HEK293 (cell line): ENCODE results near the gene RRP9.
A peak's percentile ranks its signal among the peaks of the same experiment; 100 is the strongest.

Experiments
- KLF1 ChIP-seq: fragments of 450-650 bp; formaldehyde crosslinking; IDR thresholded peaks from 2 replicates; pipeline ENCODE4 v1.5.1; 2016; ENCODE audit warnings: missing biosample characterization, missing genetic modification characterization
- KLF8 ChIP-seq: fragments of 450-650 bp; formaldehyde crosslinking; IDR thresholded peaks from 2 replicates; pipeline ENCODE4 v1.5.1; 2016; ENCODE audit warnings: missing biosample characterization, missing genetic modification characterization
- OVOL3 ChIP-seq: fragments of 450-650 bp; formaldehyde crosslinking; IDR thresholded peaks from 2 replicates; pipeline ENCODE4 v1.5.1; 2016; ENCODE audit warnings: missing biosample characterization, missing genetic modification characterization
- REPIN1 ChIP-seq: fragments of 450-650 bp; formaldehyde crosslinking; IDR thresholded peaks from 2 replicates; pipeline ENCODE4 v1.5.1; 2017; ENCODE audit warnings: missing biosample characterization, missing genetic modification characterization, low read depth
- SCRT1 ChIP-seq: fragments of 450-650 bp; formaldehyde crosslinking; IDR thresholded peaks from 2 replicates; pipeline ENCODE4 v1.5.1; 2016; ENCODE audit warnings: missing biosample characterization, missing genetic modification characterization, borderline replicate concordance
- SP2 ChIP-seq: fragments of 450-650 bp; formaldehyde crosslinking; IDR thresholded peaks from 2 replicates; pipeline ENCODE4 v1.5.1; 2016; ENCODE audit warnings: missing biosample characterization, missing genetic modification characterization
- ZBTB8A ChIP-seq: fragments of 450-650 bp; formaldehyde crosslinking; IDR thresholded peaks from 2 replicates; pipeline ENCODE4 v1.5.1; 2016; ENCODE audit warnings: missing biosample characterization, missing genetic modification characterization
- ZNF146 ChIP-seq: fragments of 450-650 bp; formaldehyde crosslinking; IDR thresholded peaks from 2 replicates; pipeline ENCODE4 v1.5.1; 2016; ENCODE audit warnings: missing biosample characterization, missing genetic modification characterization
- ZNF24 ChIP-seq: fragments of 450-650 bp; formaldehyde crosslinking; IDR thresholded peaks from 2 replicates; pipeline ENCODE4 v1.5.1; 2016; ENCODE audit warnings: missing biosample characterization, missing genetic modification characterization
- ZNF266 ChIP-seq: fragments of 450-650 bp; formaldehyde crosslinking; IDR thresholded peaks from 2 replicates; pipeline ENCODE4 v1.5.1; 2016; ENCODE audit warnings: missing biosample characterization, missing genetic modification characterization, low read depth
- ZNF292 ChIP-seq: fragments of 450-650 bp; formaldehyde crosslinking; IDR thresholded peaks from 2 replicates; pipeline ENCODE4 v1.5.1; 2016; ENCODE audit warnings: low read depth, missing biosample characterization, missing genetic modification characterization, borderline replicate concordance
- ZNF416 ChIP-seq: fragments of 450-650 bp; formaldehyde crosslinking; IDR thresholded peaks from 2 replicates; pipeline ENCODE4 v1.5.1; 2016; ENCODE audit warnings: missing biosample characterization, missing genetic modification characterization
- ZNF48 ChIP-seq: fragments of 450-650 bp; formaldehyde crosslinking; IDR thresholded peaks from 2 replicates; pipeline ENCODE4 v1.5.1; 2016; ENCODE audit warnings: missing biosample characterization, missing genetic modification characterization
- ZNF529 ChIP-seq: fragments of 450-650 bp; formaldehyde crosslinking; IDR thresholded peaks from 2 replicates; pipeline ENCODE4 v1.5.1; 2017; ENCODE audit warnings: missing genetic modification characterization, missing biosample characterization; ENCODE audit not compliant: insufficient replicate concordance
- ZNF558 ChIP-seq: fragments of 450-650 bp; formaldehyde crosslinking; IDR thresholded peaks from 2 replicates; pipeline ENCODE4 v1.5.1; 2016; ENCODE audit warnings: missing biosample characterization, missing genetic modification characterization
- ZNF830 ChIP-seq: fragments of 450-650 bp; IDR thresholded peaks from 2 replicates; pipeline ENCODE4 v1.5.0; 2018; ENCODE audit warnings: missing biosample characterization, missing genetic modification characterization, low read depth, mild to moderate bottlenecking, moderate library complexity
- TF ChIP-seq, protein P1 (sequence below): fragments of 450-650 bp; formaldehyde crosslinking; IDR thresholded peaks from 2 replicates; pipeline ENCODE4 v1.5.1; 2016; ENCODE audit warnings: missing biosample characterization, missing genetic modification characterization, borderline replicate concordance
- TF ChIP-seq, protein P2 (sequence below): fragments of 450-650 bp; formaldehyde crosslinking; IDR thresholded peaks from 2 replicates; pipeline ENCODE4 v1.5.1; 2016; ENCODE audit warnings: missing biosample characterization, missing genetic modification characterization
- TF ChIP-seq, protein P3 (sequence below): fragments of 450-650 bp; formaldehyde crosslinking; IDR thresholded peaks from 2 replicates; pipeline ENCODE4 v1.5.1; 2016; ENCODE audit warnings: missing biosample characterization, missing genetic modification characterization
- TF ChIP-seq, protein P4 (sequence below): fragments of 450-650 bp; formaldehyde crosslinking; IDR thresholded peaks from 2 replicates; pipeline ENCODE4 v1.5.1; 2016; ENCODE audit warnings: missing biosample characterization, missing genetic modification characterization, low read depth
- TF ChIP-seq, protein P5 (sequence below): fragments of 450-650 bp; formaldehyde crosslinking; IDR thresholded peaks from 2 replicates; pipeline ENCODE4 v1.5.1; 2016; ENCODE audit warnings: missing biosample characterization, missing genetic modification characterization
- TF ChIP-seq, protein P6 (sequence below): fragments of 450-650 bp; formaldehyde crosslinking; IDR thresholded peaks from 2 replicates; pipeline ENCODE4 v1.5.1; 2016; ENCODE audit warnings: missing biosample characterization, missing genetic modification characterization

Gene RRP9

DNA sequence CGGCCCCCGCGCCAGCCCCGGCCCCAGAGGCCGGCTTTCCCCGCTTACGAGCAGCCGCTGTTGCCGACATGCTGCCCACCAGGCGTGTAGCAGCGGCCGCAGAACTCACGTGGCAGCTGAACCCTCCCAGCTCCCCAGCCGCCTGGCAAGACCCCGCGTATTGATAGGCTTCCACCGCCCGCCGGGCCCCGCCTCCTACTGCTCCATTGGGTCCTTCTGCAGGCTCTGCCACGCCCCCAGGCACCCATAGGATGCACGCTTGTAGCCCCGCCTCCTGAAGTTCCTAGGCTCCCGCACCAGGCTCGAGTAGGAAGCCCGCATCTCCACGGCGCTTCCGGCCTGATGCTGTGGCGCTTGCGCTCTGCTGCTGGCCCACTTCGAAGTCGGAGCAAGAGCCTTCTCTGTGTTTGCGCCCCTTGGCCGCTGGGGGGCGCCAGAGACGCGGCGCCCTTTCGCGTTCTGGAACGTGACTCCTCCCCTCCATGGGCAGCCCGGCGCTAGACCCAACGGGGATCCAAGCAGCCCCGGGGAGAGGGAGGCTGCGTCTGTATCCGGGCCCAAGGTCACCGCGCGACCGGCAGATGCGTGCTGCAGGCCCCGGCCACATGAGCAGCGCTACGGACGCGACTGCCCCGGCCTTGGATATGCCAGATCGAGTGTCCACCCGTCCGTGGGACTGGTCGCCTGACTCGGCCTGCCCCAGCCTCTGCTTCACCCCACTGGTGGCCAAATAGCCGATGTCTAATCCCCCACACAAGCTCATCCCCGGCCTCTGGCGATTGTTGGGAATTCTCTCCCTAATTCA lies at the start of gene RRP9, which contains the start of gene PARP3 (continued):
- TF ChIP-seq, protein P1, sequence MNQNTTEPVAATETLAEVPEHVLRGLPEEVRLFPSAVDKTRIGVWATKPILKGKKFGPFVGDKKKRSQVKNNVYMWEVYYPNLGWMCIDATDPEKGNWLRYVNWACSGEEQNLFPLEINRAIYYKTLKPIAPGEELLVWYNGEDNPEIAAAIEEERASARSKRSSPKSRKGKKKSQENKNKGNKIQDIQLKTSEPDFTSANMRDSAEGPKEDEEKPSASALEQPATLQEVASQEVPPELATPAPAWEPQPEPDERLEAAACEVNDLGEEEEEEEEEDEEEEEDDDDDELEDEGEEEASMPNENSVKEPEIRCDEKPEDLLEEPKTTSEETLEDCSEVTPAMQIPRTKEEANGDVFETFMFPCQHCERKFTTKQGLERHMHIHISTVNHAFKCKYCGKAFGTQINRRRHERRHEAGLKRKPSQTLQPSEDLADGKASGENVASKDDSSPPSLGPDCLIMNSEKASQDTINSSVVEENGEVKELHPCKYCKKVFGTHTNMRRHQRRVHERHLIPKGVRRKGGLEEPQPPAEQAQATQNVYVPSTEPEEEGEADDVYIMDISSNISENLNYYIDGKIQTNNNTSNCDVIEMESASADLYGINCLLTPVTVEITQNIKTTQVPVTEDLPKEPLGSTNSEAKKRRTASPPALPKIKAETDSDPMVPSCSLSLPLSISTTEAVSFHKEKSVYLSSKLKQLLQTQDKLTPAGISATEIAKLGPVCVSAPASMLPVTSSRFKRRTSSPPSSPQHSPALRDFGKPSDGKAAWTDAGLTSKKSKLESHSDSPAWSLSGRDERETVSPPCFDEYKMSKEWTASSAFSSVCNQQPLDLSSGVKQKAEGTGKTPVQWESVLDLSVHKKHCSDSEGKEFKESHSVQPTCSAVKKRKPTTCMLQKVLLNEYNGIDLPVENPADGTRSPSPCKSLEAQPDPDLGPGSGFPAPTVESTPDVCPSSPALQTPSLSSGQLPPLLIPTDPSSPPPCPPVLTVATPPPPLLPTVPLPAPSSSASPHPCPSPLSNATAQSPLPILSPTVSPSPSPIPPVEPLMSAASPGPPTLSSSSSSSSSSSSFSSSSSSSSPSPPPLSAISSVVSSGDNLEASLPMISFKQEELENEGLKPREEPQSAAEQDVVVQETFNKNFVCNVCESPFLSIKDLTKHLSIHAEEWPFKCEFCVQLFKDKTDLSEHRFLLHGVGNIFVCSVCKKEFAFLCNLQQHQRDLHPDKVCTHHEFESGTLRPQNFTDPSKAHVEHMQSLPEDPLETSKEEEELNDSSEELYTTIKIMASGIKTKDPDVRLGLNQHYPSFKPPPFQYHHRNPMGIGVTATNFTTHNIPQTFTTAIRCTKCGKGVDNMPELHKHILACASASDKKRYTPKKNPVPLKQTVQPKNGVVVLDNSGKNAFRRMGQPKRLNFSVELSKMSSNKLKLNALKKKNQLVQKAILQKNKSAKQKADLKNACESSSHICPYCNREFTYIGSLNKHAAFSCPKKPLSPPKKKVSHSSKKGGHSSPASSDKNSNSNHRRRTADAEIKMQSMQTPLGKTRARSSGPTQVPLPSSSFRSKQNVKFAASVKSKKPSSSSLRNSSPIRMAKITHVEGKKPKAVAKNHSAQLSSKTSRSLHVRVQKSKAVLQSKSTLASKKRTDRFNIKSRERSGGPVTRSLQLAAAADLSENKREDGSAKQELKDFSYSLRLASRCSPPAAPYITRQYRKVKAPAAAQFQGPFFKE (tag by site-specific recombination) = no peak
- no peak for TF ChIP-seq ZNF830 (tag by site-specific recombination)
- peak; percentile 83 for TF ChIP-seq ZBTB8A
- TF ChIP-seq, protein P2, sequence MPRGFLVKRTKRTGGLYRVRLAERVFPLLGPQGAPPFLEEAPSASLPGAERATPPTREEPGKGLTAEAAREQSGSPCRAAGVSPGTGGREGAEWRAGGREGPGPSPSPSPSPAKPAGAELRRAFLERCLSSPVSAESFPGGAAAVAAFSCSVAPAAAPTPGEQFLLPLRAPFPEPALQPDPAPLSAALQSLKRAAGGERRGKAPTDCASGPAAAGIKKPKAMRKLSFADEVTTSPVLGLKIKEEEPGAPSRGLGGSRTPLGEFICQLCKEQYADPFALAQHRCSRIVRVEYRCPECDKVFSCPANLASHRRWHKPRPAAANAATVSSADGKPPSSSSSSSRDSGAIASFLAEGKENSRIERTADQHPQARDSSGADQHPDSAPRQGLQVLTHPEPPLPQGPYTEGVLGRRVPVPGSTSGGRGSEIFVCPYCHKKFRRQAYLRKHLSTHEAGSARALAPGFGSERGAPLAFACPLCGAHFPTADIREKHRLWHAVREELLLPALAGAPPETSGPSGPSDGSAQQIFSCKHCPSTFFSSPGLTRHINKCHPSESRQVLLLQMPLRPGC (tag by site-specific recombination) = peak; percentile 22; the same call in 1 of the 2 replicates
- TF ChIP-seq, protein P3, sequence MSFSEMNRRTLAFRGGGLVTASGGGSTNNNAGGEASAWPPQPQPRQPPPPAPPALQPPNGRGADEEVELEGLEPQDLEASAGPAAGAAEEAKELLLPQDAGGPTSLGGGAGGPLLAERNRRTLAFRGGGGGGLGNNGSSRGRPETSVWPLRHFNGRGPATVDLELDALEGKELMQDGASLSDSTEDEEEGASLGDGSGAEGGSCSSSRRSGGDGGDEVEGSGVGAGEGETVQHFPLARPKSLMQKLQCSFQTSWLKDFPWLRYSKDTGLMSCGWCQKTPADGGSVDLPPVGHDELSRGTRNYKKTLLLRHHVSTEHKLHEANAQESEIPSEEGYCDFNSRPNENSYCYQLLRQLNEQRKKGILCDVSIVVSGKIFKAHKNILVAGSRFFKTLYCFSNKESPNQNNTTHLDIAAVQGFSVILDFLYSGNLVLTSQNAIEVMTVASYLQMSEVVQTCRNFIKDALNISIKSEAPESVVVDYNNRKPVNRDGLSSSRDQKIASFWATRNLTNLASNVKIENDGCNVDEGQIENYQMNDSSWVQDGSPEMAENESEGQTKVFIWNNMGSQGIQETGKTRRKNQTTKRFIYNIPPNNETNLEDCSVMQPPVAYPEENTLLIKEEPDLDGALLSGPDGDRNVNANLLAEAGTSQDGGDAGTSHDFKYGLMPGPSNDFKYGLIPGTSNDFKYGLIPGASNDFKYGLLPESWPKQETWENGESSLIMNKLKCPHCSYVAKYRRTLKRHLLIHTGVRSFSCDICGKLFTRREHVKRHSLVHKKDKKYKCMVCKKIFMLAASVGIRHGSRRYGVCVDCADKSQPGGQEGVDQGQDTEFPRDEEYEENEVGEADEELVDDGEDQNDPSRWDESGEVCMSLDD (tag by site-specific recombination) = peak; percentile 77
- peak; percentile 99 for TF ChIP-seq SP2 (tag by site-specific recombination)
- no peak for TF ChIP-seq SCRT1
- no peak for TF ChIP-seq OVOL3
- TF ChIP-seq REPIN1 = no peak
- TF ChIP-seq, protein P4, sequence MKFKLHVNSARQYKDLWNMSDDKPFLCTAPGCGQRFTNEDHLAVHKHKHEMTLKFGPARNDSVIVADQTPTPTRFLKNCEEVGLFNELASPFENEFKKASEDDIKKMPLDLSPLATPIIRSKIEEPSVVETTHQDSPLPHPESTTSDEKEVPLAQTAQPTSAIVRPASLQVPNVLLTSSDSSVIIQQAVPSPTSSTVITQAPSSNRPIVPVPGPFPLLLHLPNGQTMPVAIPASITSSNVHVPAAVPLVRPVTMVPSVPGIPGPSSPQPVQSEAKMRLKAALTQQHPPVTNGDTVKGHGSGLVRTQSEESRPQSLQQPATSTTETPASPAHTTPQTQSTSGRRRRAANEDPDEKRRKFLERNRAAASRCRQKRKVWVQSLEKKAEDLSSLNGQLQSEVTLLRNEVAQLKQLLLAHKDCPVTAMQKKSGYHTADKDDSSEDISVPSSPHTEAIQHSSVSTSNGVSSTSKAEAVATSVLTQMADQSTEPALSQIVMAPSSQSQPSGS (tag by site-specific recombination) = no peak
- TF ChIP-seq ZNF24 (tag by site-specific recombination) = no peak; the same call in 1 of the 2 replicates
- no peak for TF ChIP-seq ZNF146 (tag by site-specific recombination)
- TF ChIP-seq, protein P5, sequence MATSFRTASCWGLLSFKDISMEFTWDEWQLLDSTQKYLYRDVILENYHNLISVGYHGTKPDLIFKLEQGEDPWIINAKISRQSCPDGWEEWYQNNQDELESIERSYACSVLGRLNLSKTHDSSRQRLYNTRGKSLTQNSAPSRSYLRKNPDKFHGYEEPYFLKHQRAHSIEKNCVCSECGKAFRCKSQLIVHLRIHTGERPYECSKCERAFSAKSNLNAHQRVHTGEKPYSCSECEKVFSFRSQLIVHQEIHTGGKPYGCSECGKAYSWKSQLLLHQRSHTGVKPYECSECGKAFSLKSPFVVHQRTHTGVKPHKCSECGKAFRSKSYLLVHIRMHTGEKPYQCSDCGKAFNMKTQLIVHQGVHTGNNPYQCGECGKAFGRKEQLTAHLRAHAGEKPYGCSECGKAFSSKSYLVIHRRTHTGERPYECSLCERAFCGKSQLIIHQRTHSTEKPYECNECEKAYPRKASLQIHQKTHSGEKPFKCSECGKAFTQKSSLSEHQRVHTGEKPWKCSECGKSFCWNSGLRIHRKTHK (tag by site-specific recombination) = no peak
- no peak for TF ChIP-seq ZNF292 (tag by site-specific recombination)
- no peak for TF ChIP-seq ZNF266 (tag by site-specific recombination)
- no peak for TF ChIP-seq ZNF529 (tag by site-specific recombination)
- no peak for TF ChIP-seq ZNF416
- no peak for TF ChIP-seq ZNF558 (tag by site-specific recombination)
- TF ChIP-seq ZNF48 = no peak
- TF ChIP-seq, protein P6, sequence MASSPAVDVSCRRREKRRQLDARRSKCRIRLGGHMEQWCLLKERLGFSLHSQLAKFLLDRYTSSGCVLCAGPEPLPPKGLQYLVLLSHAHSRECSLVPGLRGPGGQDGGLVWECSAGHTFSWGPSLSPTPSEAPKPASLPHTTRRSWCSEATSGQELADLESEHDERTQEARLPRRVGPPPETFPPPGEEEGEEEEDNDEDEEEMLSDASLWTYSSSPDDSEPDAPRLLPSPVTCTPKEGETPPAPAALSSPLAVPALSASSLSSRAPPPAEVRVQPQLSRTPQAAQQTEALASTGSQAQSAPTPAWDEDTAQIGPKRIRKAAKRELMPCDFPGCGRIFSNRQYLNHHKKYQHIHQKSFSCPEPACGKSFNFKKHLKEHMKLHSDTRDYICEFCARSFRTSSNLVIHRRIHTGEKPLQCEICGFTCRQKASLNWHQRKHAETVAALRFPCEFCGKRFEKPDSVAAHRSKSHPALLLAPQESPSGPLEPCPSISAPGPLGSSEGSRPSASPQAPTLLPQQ = peak; percentile 19; the same call in 1 of the 2 replicates
- no peak; the same call in 1 of the 2 replicates for TF ChIP-seq KLF8
- TF ChIP-seq KLF1 (tag by site-specific recombination) = peak; percentile 11; the same call in 1 of the 2 replicates
